Lung (tissue), 12 donors: Measurements from ENCODE around the gene SRP72. TPM values are rescaled to one million over a fixed set of nuclear protein-coding genes. Genes with fewer than 3 reads are reported as not detected.

ENCODE experiments used
- ATAC-seq: fragments of 200-7000 bp; cut with Tn5 transposase; one replicate; pipeline ENCODE4 v1.9.1; 2020; ENCODE audit warnings: moderate number of reproducible peaks; ENCODE audit not compliant: insufficient read depth, low FRiP score
- DNase-seq, 3 donors: peaks; one replicate each; pipeline ENCODE4 v3.0.0-alpha.2; 2013 to 2017
- H3K27ac ChIP-seq, 2 donors: one replicate each; pipeline ENCODE4 v1.5.1; 2013; ENCODE audit warnings: mild to moderate bottlenecking in 2 of 2, moderate library complexity in 2 of 2, control low read depth in 1 of 2, inconsistent platforms in 1 of 2, low read depth in 1 of 2, low read length in 1 of 2
- H3K27me3 ChIP-seq, 3 donors: one replicate each; pipeline ENCODE4 v1.5.1; 2013; ENCODE audit warnings: low read length in 2 of 3; ENCODE audit not compliant: control insufficient read depth in 3 of 3, insufficient read depth in 3 of 3
- H3K36me3 ChIP-seq, 4 donors: one replicate each; pipeline ENCODE4 v1.5.1; 2013; ENCODE audit warnings: low read length in 4 of 4, mild to moderate bottlenecking in 1 of 4, moderate library complexity in 1 of 4; ENCODE audit not compliant: control insufficient read depth in 4 of 4, insufficient read depth in 4 of 4
- H3K4me1 ChIP-seq, 5 donors: one replicate each; pipeline ENCODE4 v1.5.1; 2013; ENCODE audit warnings: low read length in 5 of 5, mild to moderate bottlenecking in 2 of 5, moderate library complexity in 1 of 5; ENCODE audit not compliant: control insufficient read depth in 5 of 5, insufficient read depth in 5 of 5
- H3K4me3 ChIP-seq: one replicate; pipeline ENCODE4 v1.5.1; 2013; ENCODE audit warnings: mild to moderate bottlenecking, control low read depth, moderate library complexity
- H3K9ac ChIP-seq, 2 donors: one replicate each; pipeline ENCODE4 v1.5.1; 2013; ENCODE audit warnings: low read length in 2 of 2, control low read depth in 1 of 2; ENCODE audit not compliant: insufficient read depth in 1 of 2
- H3K9me3 ChIP-seq, 4 donors: one replicate each; pipeline ENCODE4 v1.5.1; 2013; ENCODE audit warnings: low read length in 3 of 4, mild to moderate bottlenecking in 1 of 4, moderate library complexity in 1 of 4; ENCODE audit not compliant: control insufficient read depth in 4 of 4, insufficient read depth in 3 of 4
- CTCF ChIP-seq: IDR thresholded peaks from 2 replicates; pipeline ENCODE4 v1.5.1; 2012; ENCODE audit warnings: mild to moderate bottlenecking; ENCODE audit errors: control extremely low read depth, extremely low read depth
- WGBS, 2 donors: extraction: QIAGEN DNeasy Blood & Tissue Kit; methylation state at CpG; one replicate each; pipeline ENCODE4 v1.1.7; 2013; 5-methylcytosine and 5-hydroxymethylcytosine counted together
- polyA plus RNA-seq, 2 donors: library from polyadenylated mRNA; stranded (reverse); fragments of 200-250 nt; gene quantifications; one replicate each; pipeline ENCODE4 v1.2.1, GENCODE V29; 2013
- total RNA-seq, 2 donors: library from RNA; depleted of rRNA in 1 of 2; stranded (reverse); fragments of >200 nt in 1 of 2; gene quantifications; one replicate each; pipeline ENCODE4 v1.2.1, GENCODE V29; 2014 to 2021
- donor health status: control.
- donor health status: control.
- donor health status: Bipolar disorder and iron deficiency.
- donor health status: healthy.
- donor health status: DM: yes; HTN: yes; CAD: no.

SRP72 gene
- total and polyA plus RNA-seq, 4 donors: 31.1 to 98.0 (median 71.1) TPM

DNA sequence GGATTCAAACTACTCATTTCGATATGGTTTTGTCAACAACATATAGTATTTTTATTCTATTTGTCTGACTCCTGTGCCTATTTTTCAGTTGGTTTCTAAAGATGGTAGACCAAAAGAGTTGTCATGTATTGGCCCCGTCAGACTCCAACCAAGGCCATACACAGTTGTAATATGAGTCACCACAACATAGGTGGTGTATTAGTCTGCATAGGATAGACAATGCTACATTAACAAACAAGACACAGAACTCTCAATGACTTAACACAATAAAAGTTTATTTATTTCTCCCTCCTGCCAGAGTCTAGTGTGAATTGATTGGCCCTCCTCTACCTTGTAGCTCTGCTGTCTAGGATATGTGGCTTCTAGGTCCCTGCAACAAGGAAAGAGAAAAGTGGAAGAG is 84.1 kb downstream of the SRP72 start:
- WGBS, 2 donors: 95 to 96% methylated on average over 2 of the region's 2 CpGs
- no peak overlapping the region for H3K9ac ChIP-seq
- H3K9me3 ChIP-seq: no peaks in the 10 kb centered on the region
- H3K27ac ChIP-seq: no peak overlapping the region
- no peak for TF ChIP-seq CTCF
- DNase-seq (no peak), ATAC-seq (no peak)
- no peaks in the 10 kb centered on the region for H3K4me1 ChIP-seq
- H3K27me3 ChIP-seq: no peaks in the 10 kb centered on the region
- no peak overlapping the region for H3K4me3 ChIP-seq
- no peaks in the 10 kb centered on the region for H3K36me3 ChIP-seq

- no peaks in the 10 kb centered on the region for H3K9me3 ChIP-seq
- H3K27ac ChIP-seq: no peak overlapping the region
- no peak for ATAC-seq
- DNase-seq: no peak
- no peaks in the 10 kb centered on the region for H3K27me3 ChIP-seq
- H3K4me1 ChIP-seq: no peaks in the 10 kb centered on the region
- no peak overlapping the region for H3K9ac ChIP-seq
- TF ChIP-seq CTCF: no peak
- no peak overlapping the region for H3K4me3 ChIP-seq
- H3K36me3 ChIP-seq: no peaks in the 10 kb centered on the region
Observed at GRCh38 chr4:56552273-56552672, 84.9 kb downstream of the SRP72 start.

Other genes with a start within 250 kb of the SRP72 start
- gene AASDH, start 80.1 kb upstream of the SRP72 start, total RNA-seq: 10 to 100 TPM in 1 of 2 donors, 1 to 10 TPM in 1; 9.0 to 23.4 TPM
- gene AASDH, start 80.1 kb upstream of the SRP72 start, polyA plus RNA-seq: 1 to 10 TPM; 2.4 to 5.3 TPM
- 10 to 100 TPM in 1 of 2 donors, 1 to 10 TPM in 1; 7.4 to 10.7 TPM for gene PPAT, start 32.0 kb upstream of the SRP72 start, total RNA-seq
- gene PPAT, start 32.0 kb upstream of the SRP72 start, polyA plus RNA-seq: 1 to 10 TPM; 2.0 to 4.7 TPM
- gene PAICS, start 31.4 kb upstream of the SRP72 start, total RNA-seq: 10 to 100 TPM; 28.0 to 47.0 TPM
- gene PAICS, start 31.4 kb upstream of the SRP72 start, polyA plus RNA-seq: 10 to 100 TPM; 35.4 to 44.6 TPM
- not detected for gene ARL9, start 38.2 kb downstream of the SRP72 start, total RNA-seq
- under 1 TPM; 0.08 to 0.13 TPM for gene ARL9, start 38.2 kb downstream of the SRP72 start, polyA plus RNA-seq
- 100 to 1,000 TPM; 144 to 450 TPM for gene HOPX, start 213.7 kb downstream of the SRP72 start, total RNA-seq
- 100 to 1,000 TPM; 731 to 792 TPM for gene HOPX, start 213.7 kb downstream of the SRP72 start, polyA plus RNA-seq